GM18858 (cell line): ENCODE data around the gene CLEC2D.
A peak's percentile ranks its signal among the peaks of the same experiment; 100 is the strongest.
"Not testable (repeated sequence)": the region's sequence is repeated elsewhere in the genome, so short reads cannot be mapped to it uniquely, and the experiment has no call there.

Source experiments
- ATAC-seq: cut with Tn5 transposase; IDR thresholded peaks from one replicate; pipeline ENCODE4 v1.9.1; 2021; ENCODE audit not compliant: unreplicated experiment

CLEC2D gene

GRCh38 chr12:9669534-9669933 is at the start of gene CLEC2D:
Gene CLEC2D (plus strand): TSS chr12:9669713. CDS start chr12:9669735, 22 bp downstream.
- peak; percentile 45 for ATAC-seq

- no peak for ATAC-seq
These were observed 44.5 kb upstream of the CLEC2D start for GRCh38 chr12:9625019-9625418.

- ATAC-seq, result no peak
These were observed 43.2 kb upstream of the CLEC2D start for GRCh38 chr12:9626291-9626690.

- no peak for ATAC-seq
These were observed 42.7 kb upstream of the CLEC2D start for GRCh38 chr12:9626821-9627220.

- no peak for ATAC-seq
These were observed 36.7 kb upstream of the CLEC2D start for GRCh38 chr12:9632766-9633165.

- no peak for ATAC-seq
These were observed 35.2 kb upstream of the CLEC2D start for GRCh38 chr12:9634177-9634803.

- ATAC-seq, result no peak
These were observed 34.4 kb upstream of the CLEC2D start for GRCh38 chr12:9634969-9635754.

- no peak for ATAC-seq
These were observed 33.2 kb upstream of the CLEC2D start for GRCh38 chr12:9636150-9636850.

GRCh38 chr12:9636851-9637206 is 32.7 kb upstream of the CLEC2D start:
- no peak for ATAC-seq

GRCh38 chr12:9640024-9640423 is 29.5 kb upstream of the CLEC2D start:
- ATAC-seq, result no peak

GRCh38 chr12:9642606-9643265 is 26.8 kb upstream of the CLEC2D start:
- ATAC-seq, result no peak

- ATAC-seq, result no peak
These were observed 26.2 kb upstream of the CLEC2D start for GRCh38 chr12:9643266-9643660.

GRCh38 chr12:9644985-9645551 is 24.4 kb upstream of the CLEC2D start:
- ATAC-seq, result not testable (repeated sequence)

GRCh38 chr12:9646794-9647781 is 22.4 kb upstream of the CLEC2D start:
- peak; percentile 1 for ATAC-seq

GRCh38 chr12:9647825-9648700 is 21.4 kb upstream of the CLEC2D start:
- peak; percentile 42 for ATAC-seq

- ATAC-seq, result no peak
These were observed 20.6 kb upstream of the CLEC2D start for GRCh38 chr12:9648701-9649531.

- ATAC-seq, result no peak
These were observed 20.0 kb upstream of the CLEC2D start for GRCh38 chr12:9649532-9649940.

GRCh38 chr12:9650151-9650576 is 19.3 kb upstream of the CLEC2D start:
- ATAC-seq, result no peak
